GM12878 (cell line): ENCODE results near the gene CMTR2.

ENCODE experiments used
- TCF12 ChIP-seq: IDR thresholded peaks from 2 replicates; pipeline ENCODE4 v1.6.1; 2011; ENCODE audit warnings: low read depth, mild to moderate bottlenecking, low read length
- TF ChIP-seq, protein P1 (sequence below), 3 experiments: IDR thresholded peaks in 2 of 3; conservative IDR thresholded peaks in 1 of 3; 2 replicates each; pipeline ENCODE4 v1.5.1; 2011; ENCODE audit warnings: low read depth in 3 of 3, low read length in 3 of 3, mild to moderate bottlenecking in 3 of 3, control low read depth in 2 of 3, moderate library complexity in 2 of 3, inconsistent platforms in 1 of 3, mixed read lengths in 1 of 3; ENCODE audit not compliant: control insufficient read depth in 2 of 3, insufficient read depth in 1 of 3; ENCODE audit errors: extremely low read depth in 1 of 3

- no peak for TF ChIP-seq TCF12
- TF ChIP-seq, protein P1, sequence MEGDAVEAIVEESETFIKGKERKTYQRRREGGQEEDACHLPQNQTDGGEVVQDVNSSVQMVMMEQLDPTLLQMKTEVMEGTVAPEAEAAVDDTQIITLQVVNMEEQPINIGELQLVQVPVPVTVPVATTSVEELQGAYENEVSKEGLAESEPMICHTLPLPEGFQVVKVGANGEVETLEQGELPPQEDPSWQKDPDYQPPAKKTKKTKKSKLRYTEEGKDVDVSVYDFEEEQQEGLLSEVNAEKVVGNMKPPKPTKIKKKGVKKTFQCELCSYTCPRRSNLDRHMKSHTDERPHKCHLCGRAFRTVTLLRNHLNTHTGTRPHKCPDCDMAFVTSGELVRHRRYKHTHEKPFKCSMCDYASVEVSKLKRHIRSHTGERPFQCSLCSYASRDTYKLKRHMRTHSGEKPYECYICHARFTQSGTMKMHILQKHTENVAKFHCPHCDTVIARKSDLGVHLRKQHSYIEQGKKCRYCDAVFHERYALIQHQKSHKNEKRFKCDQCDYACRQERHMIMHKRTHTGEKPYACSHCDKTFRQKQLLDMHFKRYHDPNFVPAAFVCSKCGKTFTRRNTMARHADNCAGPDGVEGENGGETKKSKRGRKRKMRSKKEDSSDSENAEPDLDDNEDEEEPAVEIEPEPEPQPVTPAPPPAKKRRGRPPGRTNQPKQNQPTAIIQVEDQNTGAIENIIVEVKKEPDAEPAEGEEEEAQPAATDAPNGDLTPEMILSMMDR (IDR thresholded peaks at IDR 0.05 in 2 of 3, conservative IDR thresholded peaks at IDR 0.05 in 1 of 3; ENCODE audit: control insufficient read depth in 2 of 3, extremely low read depth in 1 of 3, insufficient read depth in 1 of 3, low read depth in 3 of 3, low read length in 3 of 3) = no peak
Observed at GRCh38 chr16:71287911-71288310, 1.3 kb downstream of the CMTR2 start.
